GM10266 (cell line): ENCODE results near the gene CD69.

Experiments
- DNase-seq: peaks from one replicate; pipeline ENCODE4 v3.0.0; 2012; ENCODE audit errors: extremely low spot score
- CTCF ChIP-seq: IDR thresholded peaks from 2 replicates; pipeline ENCODE4 v1.5.1; 2012; ENCODE audit warnings: mild to moderate bottlenecking, low read depth; ENCODE audit not compliant: control insufficient read depth, insufficient read depth; ENCODE audit errors: missing control alignments

CD69 gene

GRCh38 chr12:9792185-9792900, 31.6 kb upstream of the CD69 start:
- no peak for TF ChIP-seq CTCF

GRCh38 chr12:9786726-9787717, 26.3 kb upstream of the CD69 start:
- DNase-seq: no peak
- TF ChIP-seq CTCF: no peak

More at GRCh38 chr12:9792185-9792900, 31.6 kb upstream of the CD69 start:
- DNase-seq: no peak

GRCh38 chr12:9784816-9785215, 24.1 kb upstream of the CD69 start:
- DNase-seq: no peak
- no peak for TF ChIP-seq CTCF

GRCh38 chr12:9784326-9784725, 23.6 kb upstream of the CD69 start:
- DNase-seq: no peak
- TF ChIP-seq CTCF: no peak

GRCh38 chr12:9782547-9783382, 22.1 kb upstream of the CD69 start:
- no peak for TF ChIP-seq CTCF
- DNase-seq: no peak

- no peak for DNase-seq
- TF ChIP-seq CTCF: no peak
These were observed 20.7 kb upstream of the CD69 start for GRCh38 chr12:9781360-9781759.

- DNase-seq: no peak
- no peak for TF ChIP-seq CTCF
These were observed 18.5 kb upstream of the CD69 start for GRCh38 chr12:9779209-9779608.
